ENCODE measurements around the gene PDCL3. TPM values are rescaled to one million over a fixed set of nuclear protein-coding genes. Genes with fewer than 3 reads are reported as not detected.

The PDCL3 gene
- total RNA-seq, 1 experiment from 2014 or later: 22.7 TPM

DNA sequence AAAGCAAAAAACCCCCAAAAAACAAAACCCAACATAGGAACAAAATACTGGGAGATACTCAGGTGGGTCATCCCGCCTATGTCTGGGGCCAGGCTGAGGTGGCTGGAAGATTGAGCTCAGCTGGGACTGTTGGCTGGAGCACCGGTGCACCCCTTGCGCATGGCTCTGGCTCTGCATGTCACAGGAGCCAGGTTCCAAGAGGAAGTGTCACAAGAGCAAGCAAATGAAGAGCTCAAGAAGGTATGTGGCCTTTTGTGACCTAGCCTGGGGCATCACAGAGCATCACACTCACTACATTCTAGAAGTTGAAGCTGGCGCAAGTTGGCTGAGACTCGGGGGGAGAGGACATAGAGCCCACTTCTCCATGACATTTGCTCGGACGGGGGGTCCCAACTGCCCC, 40.6 kb downstream of the PDCL3 start:
- CTCF ChIA-PET: interaction anchor here (0.6 kb wide), 1 partner anchor 213 kb away, joined by 5 read pairs; no protein-coding TSS in a partner anchor
- TF ChIP-seq, protein P1, sequence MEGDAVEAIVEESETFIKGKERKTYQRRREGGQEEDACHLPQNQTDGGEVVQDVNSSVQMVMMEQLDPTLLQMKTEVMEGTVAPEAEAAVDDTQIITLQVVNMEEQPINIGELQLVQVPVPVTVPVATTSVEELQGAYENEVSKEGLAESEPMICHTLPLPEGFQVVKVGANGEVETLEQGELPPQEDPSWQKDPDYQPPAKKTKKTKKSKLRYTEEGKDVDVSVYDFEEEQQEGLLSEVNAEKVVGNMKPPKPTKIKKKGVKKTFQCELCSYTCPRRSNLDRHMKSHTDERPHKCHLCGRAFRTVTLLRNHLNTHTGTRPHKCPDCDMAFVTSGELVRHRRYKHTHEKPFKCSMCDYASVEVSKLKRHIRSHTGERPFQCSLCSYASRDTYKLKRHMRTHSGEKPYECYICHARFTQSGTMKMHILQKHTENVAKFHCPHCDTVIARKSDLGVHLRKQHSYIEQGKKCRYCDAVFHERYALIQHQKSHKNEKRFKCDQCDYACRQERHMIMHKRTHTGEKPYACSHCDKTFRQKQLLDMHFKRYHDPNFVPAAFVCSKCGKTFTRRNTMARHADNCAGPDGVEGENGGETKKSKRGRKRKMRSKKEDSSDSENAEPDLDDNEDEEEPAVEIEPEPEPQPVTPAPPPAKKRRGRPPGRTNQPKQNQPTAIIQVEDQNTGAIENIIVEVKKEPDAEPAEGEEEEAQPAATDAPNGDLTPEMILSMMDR (conservative IDR thresholded peaks at IDR 0.05): no peak

DNA sequence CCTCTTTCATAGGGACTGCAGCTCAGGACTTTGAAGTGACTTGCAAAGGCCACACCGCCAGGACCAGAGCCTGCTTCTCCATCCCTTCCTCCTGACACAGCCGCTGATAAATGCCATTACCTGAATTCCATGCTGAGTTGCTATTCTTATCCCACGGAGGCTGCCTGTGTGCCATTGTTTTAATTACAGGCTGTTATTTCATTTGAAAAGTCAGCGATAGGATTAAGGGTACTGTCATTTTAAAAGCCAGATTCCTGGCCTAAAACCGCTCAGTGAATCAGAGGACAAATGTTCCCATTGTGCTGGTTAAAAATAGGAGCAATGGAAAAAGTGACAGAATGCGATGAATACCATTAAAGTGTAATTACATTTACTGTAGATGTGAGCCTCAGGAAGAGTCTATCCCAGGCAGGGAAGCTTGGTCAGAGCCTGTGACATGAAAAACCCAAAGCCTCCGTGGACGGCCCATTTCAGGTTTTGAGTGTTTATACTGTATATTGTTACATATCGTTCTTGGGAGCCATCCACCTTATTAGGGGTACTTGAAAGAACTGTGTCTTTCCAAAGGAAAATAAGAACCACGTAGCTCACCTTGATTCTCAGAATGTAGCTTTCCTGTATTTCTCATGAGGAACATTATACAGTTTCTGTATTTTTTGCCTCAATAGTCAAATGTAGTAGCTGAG, 41.3 kb downstream of the PDCL3 start:
- Histone ChIP-seq H4K20me1 (ENCODE audit: insufficient read depth) (no peaks in the 10 kb centered on the region), H3F3A (ENCODE audit: insufficient read depth, low read depth) (peaks cover 6% of the 10 kb centered on the region; the same call in 1 of the 2 replicates), H3K4me2 (no peak overlapping the region), H3K4me3 (no peak overlapping the region), H3K79me2 (ENCODE audit: low read depth) (no peaks in the 10 kb centered on the region), H3K36me3 (ENCODE audit: low read depth) (no peaks in the 10 kb centered on the region), H3K27me3 (ENCODE audit: insufficient read depth, low read depth) (no peaks in the 10 kb centered on the region), H3K9me3 (ENCODE audit: insufficient read depth, low read depth) (no peaks in the 10 kb centered on the region), H3K9me2 (ENCODE audit: insufficient read depth) (no peaks in the 10 kb centered on the region), H3K4me1 (replicated peaks; ENCODE audit: insufficient read depth) (no peaks in the 10 kb centered on the region), H2AFZ (no peak overlapping the region), H3K27ac (no peak overlapping the region)
- DNase-seq: no peak
- intact Hi-C loops (cut with micrococcal nuclease; ENCODE audit: unreplicated experiment): loop anchor here (10.0 kb wide), 1 partner anchor 601 kb away; no protein-coding TSS in a partner anchor
- ChIA-PET CTCF (interaction anchor here (0.6 kb wide), 1 partner anchor 212 kb away, joined by 5 read pairs; no protein-coding TSS in a partner anchor), POLR2A (ENCODE audit: unreplicated experiment) (no interaction called here)
- no TSS peak for BruUV-seq (replicated peaks)
- TF ChIP-seq, protein P1 (conservative IDR thresholded peaks at IDR 0.05): no peak

More for the DNA sequence above, 40.6 kb downstream of the PDCL3 start:
- H3K79me2 ChIP-seq (ENCODE audit: low read depth): no peaks in the 10 kb centered on the region
- BruUV-seq (replicated peaks): no TSS peak
- no peak overlapping the region for H3K4me2 ChIP-seq
- no peaks in the 10 kb centered on the region for H3K36me3 ChIP-seq (ENCODE audit: low read depth)
- no peaks in the 10 kb centered on the region for H3K9me2 ChIP-seq (ENCODE audit: insufficient read depth)
- no peak overlapping the region for H2AFZ ChIP-seq
- H3K27ac ChIP-seq: no peak overlapping the region
- peaks cover 6% of the 10 kb centered on the region; the same call in 1 of the 2 replicates for H3F3A ChIP-seq (ENCODE audit: insufficient read depth, low read depth)
- H3K27me3 ChIP-seq (ENCODE audit: insufficient read depth, low read depth): no peaks in the 10 kb centered on the region
- H3K4me1 ChIP-seq (replicated peaks; ENCODE audit: insufficient read depth): no peaks in the 10 kb centered on the region
- no peaks in the 10 kb centered on the region for H4K20me1 ChIP-seq (ENCODE audit: insufficient read depth)
- POLR2A ChIA-PET (ENCODE audit: unreplicated experiment): no interaction called here
- intact Hi-C loops (cut with micrococcal nuclease; ENCODE audit: unreplicated experiment): loop anchor here (10.0 kb wide), 1 partner anchor 601 kb away; no protein-coding TSS in a partner anchor
- DNase-seq: peak in 1 of 2 experiments; percentile 58
- H3K4me3 ChIP-seq: no peak overlapping the region
- H3K9me3 ChIP-seq (ENCODE audit: insufficient read depth, low read depth): no peaks in the 10 kb centered on the region

DNA sequence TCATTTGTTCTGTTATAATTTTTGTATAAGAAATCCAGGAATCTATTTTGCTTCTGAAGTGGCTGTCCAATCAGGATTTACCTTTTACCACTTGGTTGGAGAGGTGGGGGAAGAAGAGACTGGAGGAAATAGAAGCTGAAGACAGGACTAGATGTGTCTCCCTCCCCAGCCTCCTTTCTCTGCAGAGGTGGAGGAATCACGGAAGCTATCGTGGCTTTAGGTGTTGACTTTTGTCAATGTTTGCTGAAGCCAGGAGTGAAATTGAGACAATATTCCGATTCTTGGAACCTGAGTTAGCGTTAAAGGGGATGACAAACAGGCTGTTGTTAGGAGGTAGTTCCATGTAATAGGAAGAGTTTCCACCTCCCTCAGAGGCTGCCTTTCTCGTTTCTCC, 43.5 kb downstream of the PDCL3 start:
- no peaks in the 10 kb centered on the region for H4K20me1 ChIP-seq (ENCODE audit: insufficient read depth)
- no peaks in the 10 kb centered on the region for H3K36me3 ChIP-seq (ENCODE audit: low read depth)
- H2AFZ ChIP-seq: no peak overlapping the region; the same call in 1 of the 2 replicates
- H3K79me2 ChIP-seq (ENCODE audit: low read depth): no peaks in the 10 kb centered on the region
- DNase-seq: no peak
- H3K27me3 ChIP-seq (ENCODE audit: insufficient read depth, low read depth): no peaks in the 10 kb centered on the region
- no peak overlapping the region for H3K4me2 ChIP-seq
- POLR2A ChIA-PET (ENCODE audit: unreplicated experiment): no interaction called here
- CTCF ChIA-PET: interaction anchor here (0.7 kb wide), 1 partner anchor 129 kb away, joined by 7 read pairs; no protein-coding TSS in a partner anchor
- peaks cover 6% of the 10 kb centered on the region; the same call in 1 of the 2 replicates for H3F3A ChIP-seq (ENCODE audit: insufficient read depth, low read depth)
- H3K27ac ChIP-seq: no peak overlapping the region
- H3K4me1 ChIP-seq (replicated peaks; ENCODE audit: insufficient read depth): no peaks in the 10 kb centered on the region
- TF ChIP-seq EZH2 (IDR thresholded peaks at IDR 0.05; ENCODE audit: low read depth): no peak
- TF ChIP-seq, protein P1 (conservative IDR thresholded peaks at IDR 0.05): no peak
- no peaks in the 10 kb centered on the region for H3K9me2 ChIP-seq (ENCODE audit: insufficient read depth)
- no peaks in the 10 kb centered on the region for H3K9me3 ChIP-seq (ENCODE audit: insufficient read depth, low read depth)
- H3K4me3 ChIP-seq: no peak overlapping the region
- BruUV-seq (replicated peaks): no TSS peak
- intact Hi-C loops (cut with micrococcal nuclease; ENCODE audit: unreplicated experiment): loop anchor here (2.0 to 10.0 kb wide), 3 partner anchors 406 to 598 kb away; no protein-coding TSS in a partner anchor
